HCT116 (cell line): Measurements from ENCODE around the gene SERPIND1. TPM values are rescaled to one million over a fixed set of nuclear protein-coding genes. Genes with fewer than 3 reads are reported as not detected.

Source experiments
- ATAC-seq: fragments of 200-7000 bp; cut with Tn5 transposase; 2 replicates; pipeline ENCODE4 v1.9.1; 2020; ENCODE audit warnings: mild to moderate bottlenecking, moderate library complexity
- BruUV-seq: library from RNA; stranded (reverse); fragments of 400-500 nt; replicated peaks from 2 replicates; lab custom pipeline; 2021; lab: Mats Ljungman, UMichigan
- CTCF ChIA-PET: fragments of 300-600 bp; sonication (Branson Sonifier 250); formaldehyde crosslinking; loops from one replicate; lab custom pipeline; 2021; ENCODE audit warnings: antibody characterized with exemption; lab: Charles Lee
- POLR2A ChIA-PET: fragments of 300-600, 350-600 bp; sonication (Branson Sonifier 250); formaldehyde crosslinking; loops from one replicate; lab custom pipeline; 2021; ENCODE audit warnings: antibody characterized with exemption; lab: Charles Lee
- RAD21 ChIA-PET, 2 experiments: fragments of 300-600 bp; sonication (Branson Sonifier 250); formaldehyde crosslinking; loops; one replicate each; lab custom pipeline; 2023; ENCODE audit warnings: low total read pairs in 2 of 2; ENCODE audit not compliant: uncharacterized antibody in 2 of 2, unreplicated experiment in 2 of 2, low non-redundant PET in 1 of 2; lab: Charles Lee
- DNase-seq: peaks from one replicate; pipeline ENCODE4 v3.0.0-alpha.2; 2010; ENCODE audit warnings: low read depth, low spot score
- H2AFZ ChIP-seq: fragments of 200-600 bp; shearing (Covaris generic), sonication (generic); 2 replicates; pipeline ENCODE4 v1.6.1; 2017; ENCODE audit warnings: low read depth, mixed run types, mixed read lengths, antibody characterized with exemption, low read length; ENCODE audit not compliant: poor library complexity, severe bottlenecking
- H3K27ac ChIP-seq: 2 replicates; pipeline ENCODE4 v1.5.1; 2012; ENCODE audit warnings: low read depth, low read length
- H3K27me3 ChIP-seq: fragments of 200-600 bp; sonication (generic); 2 replicates; pipeline ENCODE4 v1.6.1; 2016; ENCODE audit warnings: mixed run types, low read length, mixed read lengths; ENCODE audit not compliant: insufficient read depth
- H3K36me3 ChIP-seq, 2 experiments: fragments of 200-500 bp in 1 of 2; fragments of 200-600 bp in 1 of 2; sonication (Bioruptor generic) in 1 of 2; sonication (generic) in 1 of 2; 2 replicates each; pipeline versions ENCODE4 v1.5.1 to v1.6.1; 2014 to 2016; ENCODE audit warnings: low read length in 2 of 2, inconsistent platforms in 1 of 2, mixed read lengths in 1 of 2, mixed run types in 1 of 2; ENCODE audit not compliant: insufficient read depth in 2 of 2, control insufficient read depth in 1 of 2
- H3K4me1 ChIP-seq, 2 experiments: fragments of 200-600 bp in 1 of 2; sonication (generic) in 1 of 2; 2 replicates each; pipeline versions ENCODE4 v1.5.1 to v1.6.1; 2012 to 2017; ENCODE audit warnings: low read length in 2 of 2, inconsistent platforms in 1 of 2, mild to moderate bottlenecking in 1 of 2, mixed read lengths in 1 of 2, mixed run types in 1 of 2, moderate library complexity in 1 of 2; ENCODE audit not compliant: insufficient read depth in 2 of 2, control insufficient read depth in 1 of 2
- H3K4me2 ChIP-seq: fragments of 200-600 bp; sonication (generic); 2 replicates; pipeline ENCODE4 v1.6.1; 2017; ENCODE audit warnings: mixed run types, low read length, mixed read lengths
- H3K4me3 ChIP-seq, 2 experiments: fragments of 200-600 bp in 1 of 2; sonication (generic) in 1 of 2; replicated peaks in 1 of 2; 2 replicates each; pipeline ENCODE4 v1.5.1; 2011 to 2016; ENCODE audit warnings: low read length in 2 of 2, control low read depth in 1 of 2, low read depth in 1 of 2, mild to moderate bottlenecking in 1 of 2, mixed read lengths in 1 of 2, mixed run types in 1 of 2
- H3K79me2 ChIP-seq: fragments of 200-600 bp; sonication (generic); 2 replicates; pipeline ENCODE4 v1.6.1; 2017; ENCODE audit warnings: mild to moderate bottlenecking, mixed run types, low read length, moderate library complexity, mixed read lengths; ENCODE audit not compliant: insufficient read depth
- H3K9ac ChIP-seq: fragments of 200-600 bp; sonication (generic); 2 replicates; pipeline ENCODE4 v1.6.1; 2016; ENCODE audit warnings: low read length, mixed read lengths
- H3K9me2 ChIP-seq: fragments of 200-600 bp; sonication (generic), shearing (Covaris generic); 2 replicates; pipeline ENCODE4 v1.6.1; 2017; ENCODE audit warnings: mixed run types, mild to moderate bottlenecking, moderate library complexity; ENCODE audit not compliant: insufficient read depth
- H3K9me3 ChIP-seq, 2 experiments: fragments of 200-500 bp in 1 of 2; fragments of 200-600 bp in 1 of 2; sonication (Bioruptor generic) in 1 of 2; sonication (generic) in 1 of 2; 2 replicates each; pipeline ENCODE4 v1.6.1; 2014 to 2017; ENCODE audit warnings: low read length in 2 of 2, mixed read lengths in 2 of 2, inconsistent platforms in 1 of 2, low read depth in 1 of 2, mild to moderate bottlenecking in 1 of 2, mixed run types in 1 of 2, moderate library complexity in 1 of 2; ENCODE audit not compliant: control insufficient read depth in 1 of 2, insufficient read depth in 1 of 2
- H4K20me1 ChIP-seq: fragments of 200-600 bp; sonication (generic), shearing (Covaris generic); 2 replicates; pipeline ENCODE4 v1.6.1; 2017; ENCODE audit warnings: mixed run types, mild to moderate bottlenecking, moderate library complexity; ENCODE audit not compliant: insufficient read depth
- EGR1 ChIP-seq: IDR thresholded peaks from 2 replicates; pipeline ENCODE4 v1.6.1; 2012; ENCODE audit warnings: low read depth
- FOSL1 ChIP-seq: IDR thresholded peaks from 2 replicates; pipeline ENCODE4 v1.6.1; 2012; ENCODE audit warnings: low read depth
- JUND ChIP-seq: IDR thresholded peaks from 2 replicates; pipeline ENCODE4 v1.6.1; 2012
- POLR2A ChIP-seq: IDR thresholded peaks from 2 replicates; pipeline ENCODE4 v1.7.0; 2011; ENCODE audit warnings: borderline replicate concordance; ENCODE audit not compliant: insufficient read depth, insufficient read length; ENCODE audit errors: extremely low read depth
- RAD21 ChIP-seq: IDR thresholded peaks from 2 replicates; pipeline ENCODE4 v1.6.1; 2012; ENCODE audit warnings: low read depth, mild to moderate bottlenecking
- ZFX ChIP-seq: fragments of 450-650 bp; IDR thresholded peaks from 2 replicates; pipeline ENCODE4 v1.6.1; 2017
- intact Hi-C: fragments of 100-400 bp; cut with micrococcal nuclease; formaldehyde crosslinking; loops from 2 replicates; pipeline ENCODE4 v1.10.0; 2022
- total RNA-seq: library from RNA; stranded (reverse); gene quantifications from one replicate; pipeline ENCODE4 v1.2.1, GENCODE V29; 2021; ENCODE audit not compliant: unreplicated experiment
- TF ChIP-seq, protein P1 (sequence below): IDR thresholded peaks from 2 replicates; pipeline ENCODE4 v1.6.1; 2012
- TF ChIP-seq, protein P2 (sequence below), 3 experiments: fragments of 200-600 bp in 1 of 3; sonication (generic) in 1 of 3; IDR thresholded peaks in 2 of 3; conservative IDR thresholded peaks in 1 of 3; 2 replicates each; pipeline ENCODE4 v1.5.1; 2012 to 2017; ENCODE audit warnings: low read depth in 2 of 3, low read length in 2 of 3, antibody characterized with exemption in 1 of 3, borderline replicate concordance in 1 of 3, control low read depth in 1 of 3, mild to moderate bottlenecking in 1 of 3, mixed read lengths in 1 of 3, mixed run types in 1 of 3, moderate library complexity in 1 of 3; ENCODE audit not compliant: insufficient read depth in 1 of 3

SERPIND1 gene
- total RNA-seq, 1 experiment from 2014 or later: 0.25 TPM

DNA sequence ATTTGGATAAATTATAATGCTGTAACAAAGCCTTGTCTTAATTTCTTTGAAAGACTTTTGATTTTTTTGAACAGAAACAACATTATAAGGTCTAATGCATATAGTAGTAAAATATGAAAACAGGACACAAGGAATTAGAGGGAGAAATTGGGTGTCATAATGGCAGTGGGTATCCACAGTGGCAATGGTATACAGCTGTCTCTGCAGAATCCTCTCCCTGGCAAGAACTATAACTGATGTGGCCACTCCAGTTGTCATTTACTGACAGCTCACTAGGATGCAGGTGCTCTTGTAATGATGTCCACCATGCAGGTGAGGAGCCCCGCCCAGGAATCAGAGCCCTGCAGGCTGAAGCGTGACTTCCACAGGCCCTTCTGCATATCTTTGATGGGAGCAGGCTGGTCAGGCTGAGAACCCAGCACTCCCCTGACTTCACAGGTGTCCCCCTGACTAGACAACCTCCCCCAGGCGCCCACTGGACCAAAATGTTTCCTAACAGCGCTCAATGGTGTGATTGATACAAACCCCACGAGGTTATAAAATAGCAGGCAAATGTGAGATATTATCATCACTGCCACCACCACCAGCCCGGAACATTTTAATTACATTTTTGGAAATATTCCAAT is 32.8 kb upstream of the SERPIND1 start:
- no peak overlapping the region for H3K9ac ChIP-seq
- H3K4me3 ChIP-seq: no peak overlapping the region
- DNase-seq (no peak), ATAC-seq (no peak)
- ChIA-PET CTCF (interaction anchor here (0.6 to 1.0 kb wide), 5 partner anchors 36 to 323 kb away, joined by 3 to 5 read pairs (median 4); no protein-coding TSS in a partner anchor), RAD21 (no interaction called here), POLR2A (no interaction called here)
- no peaks in the 10 kb centered on the region for H3K79me2 ChIP-seq
- H3K9me3 ChIP-seq: peaks cover 0 to 7% of the 10 kb centered on the region in 2 experiments; a peak in 2 of 4 replicates
- peaks cover 2 to 6% of the 10 kb centered on the region in 2 experiments; a peak in 2 of 4 replicates for H3K36me3 ChIP-seq
- H2AFZ ChIP-seq: no peak overlapping the region
- BruUV-seq: no TSS peak
- no peak overlapping the region for H3K27ac ChIP-seq
- no peak overlapping the region for H3K4me2 ChIP-seq
- TF ChIP-seq ZFX (no peak), JUND (no peak), POLR2A (no peak), EGR1 (no peak)
- TF ChIP-seq, protein P1, sequence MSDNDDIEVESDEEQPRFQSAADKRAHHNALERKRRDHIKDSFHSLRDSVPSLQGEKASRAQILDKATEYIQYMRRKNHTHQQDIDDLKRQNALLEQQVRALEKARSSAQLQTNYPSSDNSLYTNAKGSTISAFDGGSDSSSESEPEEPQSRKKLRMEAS: no peak
- intact Hi-C loops: loop anchor here (2.0 kb wide), 1 partner anchor 134 kb away; no protein-coding TSS in a partner anchor
- H3K9me2 ChIP-seq: no peaks in the 10 kb centered on the region
- no peaks in the 10 kb centered on the region for H4K20me1 ChIP-seq
- no peaks in the 10 kb centered on the region for H3K4me1 ChIP-seq
- no peaks in the 10 kb centered on the region for H3K27me3 ChIP-seq

DNA sequence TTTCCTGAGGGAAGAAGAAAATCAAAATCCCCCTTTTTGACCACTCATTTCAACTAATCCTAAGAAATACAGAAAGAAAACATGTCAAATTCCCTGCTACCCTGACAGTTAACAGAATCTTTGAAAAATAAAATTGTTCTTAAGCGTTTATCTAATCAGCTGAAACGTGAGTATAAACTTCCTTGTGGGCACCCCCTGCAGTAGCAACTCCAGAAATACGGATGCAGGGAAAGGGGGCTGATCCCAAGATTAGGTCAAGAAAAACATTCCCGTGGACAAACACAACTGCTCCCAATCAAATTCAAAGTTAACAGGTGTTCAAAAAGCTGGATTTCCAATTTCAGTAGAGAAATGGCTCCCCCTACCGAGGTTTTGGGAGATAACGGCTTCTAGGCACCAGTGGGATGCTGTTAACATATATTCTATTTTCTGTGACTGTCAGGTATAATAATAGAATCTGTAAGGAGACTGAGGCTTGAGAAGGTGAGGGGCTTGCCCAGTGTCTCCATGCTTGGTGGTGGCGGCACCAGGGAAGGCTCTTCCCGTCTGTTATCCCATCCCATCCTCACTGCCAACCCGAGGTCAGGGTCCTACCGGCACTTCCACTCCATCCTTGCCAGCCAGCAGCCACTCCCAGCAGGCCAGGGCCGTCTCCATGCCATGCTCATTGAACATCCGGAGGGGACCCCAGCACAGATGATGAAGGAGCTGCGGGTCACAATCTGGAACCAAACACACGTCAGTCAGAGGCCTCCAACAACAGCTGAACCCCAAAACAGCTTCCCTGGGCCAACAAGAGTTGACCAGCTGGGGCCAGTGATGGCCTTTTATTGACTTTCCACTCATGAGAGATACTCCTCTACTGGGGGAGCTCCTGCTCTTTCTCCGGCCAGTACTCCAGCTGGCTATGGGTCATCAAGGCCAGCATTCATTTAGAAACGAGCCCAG is 32.0 kb upstream of the SERPIND1 start:
- Histone ChIP-seq H4K20me1 (no peaks in the 10 kb centered on the region), H3K4me2 (no peak overlapping the region), H3K79me2 (no peaks in the 10 kb centered on the region), H3K27ac (no peak overlapping the region), H3K9me2 (no peaks in the 10 kb centered on the region), H3K9ac (no peak overlapping the region), H3K4me1 (no peaks in the 10 kb centered on the region), H3K9me3 (peaks cover 0 to 7% of the 10 kb centered on the region in 2 experiments; a peak in 2 of 4 replicates), H3K27me3 (no peaks in the 10 kb centered on the region), H3K36me3 (peaks cover 3 to 6% of the 10 kb centered on the region in 2 experiments; a peak in 2 of 4 replicates), H2AFZ (no peak overlapping the region), H3K4me3 (no peak overlapping the region)
- no TSS peak for BruUV-seq
- peak; percentile 70 for TF ChIP-seq RAD21
- no peak for TF ChIP-seq FOSL1
- TF ChIP-seq, protein P2, sequence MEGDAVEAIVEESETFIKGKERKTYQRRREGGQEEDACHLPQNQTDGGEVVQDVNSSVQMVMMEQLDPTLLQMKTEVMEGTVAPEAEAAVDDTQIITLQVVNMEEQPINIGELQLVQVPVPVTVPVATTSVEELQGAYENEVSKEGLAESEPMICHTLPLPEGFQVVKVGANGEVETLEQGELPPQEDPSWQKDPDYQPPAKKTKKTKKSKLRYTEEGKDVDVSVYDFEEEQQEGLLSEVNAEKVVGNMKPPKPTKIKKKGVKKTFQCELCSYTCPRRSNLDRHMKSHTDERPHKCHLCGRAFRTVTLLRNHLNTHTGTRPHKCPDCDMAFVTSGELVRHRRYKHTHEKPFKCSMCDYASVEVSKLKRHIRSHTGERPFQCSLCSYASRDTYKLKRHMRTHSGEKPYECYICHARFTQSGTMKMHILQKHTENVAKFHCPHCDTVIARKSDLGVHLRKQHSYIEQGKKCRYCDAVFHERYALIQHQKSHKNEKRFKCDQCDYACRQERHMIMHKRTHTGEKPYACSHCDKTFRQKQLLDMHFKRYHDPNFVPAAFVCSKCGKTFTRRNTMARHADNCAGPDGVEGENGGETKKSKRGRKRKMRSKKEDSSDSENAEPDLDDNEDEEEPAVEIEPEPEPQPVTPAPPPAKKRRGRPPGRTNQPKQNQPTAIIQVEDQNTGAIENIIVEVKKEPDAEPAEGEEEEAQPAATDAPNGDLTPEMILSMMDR (IDR thresholded peaks at IDR 0.05 in 2 of 3, conservative IDR thresholded peaks at IDR 0.05 in 1 of 3; ENCODE audit: borderline replicate concordance in 1 of 3, insufficient read depth in 1 of 3, low read depth in 2 of 3, low read length in 2 of 3): peak; percentile 57 to 73 (median 64); a peak in 5 of 6 replicates
- ChIA-PET POLR2A (no interaction called here), CTCF (interaction anchor here (0.6 to 1.3 kb wide), 7 partner anchors 12 to 324 kb away, joined by 3 to 5 read pairs (median 4); no protein-coding TSS in a partner anchor), RAD21 (no interaction called here)
- intact Hi-C loops: loop anchor here (2.0 kb wide), 1 partner anchor 135 kb away; no protein-coding TSS in a partner anchor
- DNase-seq (peak; percentile 18), ATAC-seq (peak; percentile 63; the same call in 1 of the 2 replicates)
